ENCODE data around the gene PCSK6.

PCSK6 gene

DNA sequence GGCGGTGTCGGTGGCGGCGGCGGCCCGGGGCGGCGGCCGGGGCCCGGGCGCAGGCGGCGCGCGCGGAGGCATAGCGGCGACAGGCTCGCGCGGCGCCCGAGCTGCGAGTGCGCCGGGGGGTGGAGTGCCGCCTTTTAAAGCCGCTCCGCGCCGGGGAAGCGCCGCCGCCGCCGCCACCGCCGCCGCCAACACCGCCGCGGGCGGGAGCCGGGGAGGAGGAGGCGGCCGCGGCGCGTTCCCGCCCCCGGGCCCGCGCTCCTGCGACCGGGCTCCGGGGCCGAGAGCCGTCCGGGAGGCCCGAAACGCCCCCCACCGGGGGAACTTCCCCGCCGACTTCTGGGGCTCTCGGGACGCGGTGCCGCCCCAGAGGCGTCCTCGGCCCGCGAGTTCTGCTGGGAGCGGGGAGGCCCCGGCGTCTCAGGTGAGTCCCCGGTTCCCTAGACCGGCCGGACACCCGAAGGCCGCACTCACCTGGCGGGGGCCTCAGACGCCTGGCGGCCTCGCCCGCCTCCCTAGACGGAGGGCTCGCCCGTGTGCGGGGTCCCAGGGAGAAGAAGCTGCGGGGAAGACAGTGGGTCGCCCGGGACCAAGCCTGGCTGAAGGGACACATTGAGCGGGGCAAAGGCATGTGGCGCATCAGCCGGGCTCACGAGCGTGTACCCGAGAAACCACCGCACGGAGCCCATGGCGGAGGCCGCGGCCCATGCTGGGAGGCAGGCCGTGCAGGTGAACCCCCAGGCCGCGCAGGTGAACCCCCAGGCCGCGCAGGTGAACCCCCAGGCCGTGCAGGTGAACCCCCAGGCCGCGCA lies at the start of gene PCSK6:
Gene PCSK6, minus strand, starts transcription at position 109 of the 809 bp plus-strand sequence. Its CDS starts 37 bp downstream, at position 72.
- H3K4me3 ChIP-seq (ENCODE audit: low read depth, low read length), result no peak within 1 kb of the TSS
- no peak for DNase-seq (ENCODE audit: low read depth)
- TF ChIP-seq, protein P1, sequence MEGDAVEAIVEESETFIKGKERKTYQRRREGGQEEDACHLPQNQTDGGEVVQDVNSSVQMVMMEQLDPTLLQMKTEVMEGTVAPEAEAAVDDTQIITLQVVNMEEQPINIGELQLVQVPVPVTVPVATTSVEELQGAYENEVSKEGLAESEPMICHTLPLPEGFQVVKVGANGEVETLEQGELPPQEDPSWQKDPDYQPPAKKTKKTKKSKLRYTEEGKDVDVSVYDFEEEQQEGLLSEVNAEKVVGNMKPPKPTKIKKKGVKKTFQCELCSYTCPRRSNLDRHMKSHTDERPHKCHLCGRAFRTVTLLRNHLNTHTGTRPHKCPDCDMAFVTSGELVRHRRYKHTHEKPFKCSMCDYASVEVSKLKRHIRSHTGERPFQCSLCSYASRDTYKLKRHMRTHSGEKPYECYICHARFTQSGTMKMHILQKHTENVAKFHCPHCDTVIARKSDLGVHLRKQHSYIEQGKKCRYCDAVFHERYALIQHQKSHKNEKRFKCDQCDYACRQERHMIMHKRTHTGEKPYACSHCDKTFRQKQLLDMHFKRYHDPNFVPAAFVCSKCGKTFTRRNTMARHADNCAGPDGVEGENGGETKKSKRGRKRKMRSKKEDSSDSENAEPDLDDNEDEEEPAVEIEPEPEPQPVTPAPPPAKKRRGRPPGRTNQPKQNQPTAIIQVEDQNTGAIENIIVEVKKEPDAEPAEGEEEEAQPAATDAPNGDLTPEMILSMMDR (IDR thresholded peaks at IDR 0.05; ENCODE audit: insufficient read depth, low read depth, low read length, missing control alignments), result no peak

DNA sequence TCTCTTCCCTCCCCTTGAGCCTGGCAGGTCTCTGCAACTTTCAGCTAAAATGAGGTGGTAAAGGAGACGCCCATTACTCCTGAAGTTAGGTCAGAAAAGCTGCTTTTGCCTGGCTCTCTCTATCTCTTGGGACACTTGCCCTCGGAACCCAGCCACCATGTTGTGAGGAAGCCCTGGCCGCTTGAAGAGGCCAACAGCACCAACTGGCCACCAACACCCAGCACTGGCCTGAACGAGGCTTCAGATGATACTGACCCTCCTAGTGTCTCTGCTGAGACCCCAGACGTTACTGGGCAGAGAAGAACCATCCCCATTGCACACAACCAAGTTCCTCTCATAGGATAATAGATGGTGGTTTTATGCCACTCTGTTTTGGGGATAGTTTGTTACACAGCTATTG lies 49.5 kb upstream of the PCSK6 start:
- H3K4me3 ChIP-seq (ENCODE audit: low read depth, low read length), result no peak overlapping the region
- TF ChIP-seq, protein P1 (IDR thresholded peaks at IDR 0.05; ENCODE audit: insufficient read depth, low read depth, low read length, missing control alignments), result no peak
- DNase-seq (ENCODE audit: low read depth), result no peak

DNA sequence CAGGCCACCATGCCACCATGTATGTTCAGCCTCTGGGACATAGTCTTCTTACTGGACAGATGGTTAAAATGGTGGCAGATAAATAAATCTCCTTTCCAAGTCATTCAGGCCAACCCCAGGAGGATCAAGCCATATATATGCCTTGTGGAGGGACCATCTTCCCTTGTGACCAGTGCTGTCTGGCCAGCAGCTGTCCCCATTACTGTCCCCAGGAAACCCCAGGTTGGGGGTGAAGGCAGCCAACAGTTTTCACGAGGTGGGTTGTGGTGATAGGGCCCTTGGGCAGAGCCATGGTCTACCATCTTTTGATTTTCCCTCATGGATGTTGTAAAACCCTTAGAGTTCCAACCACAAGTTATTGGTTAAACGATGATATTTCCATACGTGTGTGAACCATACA lies 48.7 kb upstream of the PCSK6 start:
- no peak overlapping the region for H3K4me3 ChIP-seq (ENCODE audit: low read depth, low read length)
- TF ChIP-seq, protein P1 (IDR thresholded peaks at IDR 0.05; ENCODE audit: insufficient read depth, low read depth, low read length, missing control alignments), result no peak
- DNase-seq (ENCODE audit: low read depth), result no peak

DNA sequence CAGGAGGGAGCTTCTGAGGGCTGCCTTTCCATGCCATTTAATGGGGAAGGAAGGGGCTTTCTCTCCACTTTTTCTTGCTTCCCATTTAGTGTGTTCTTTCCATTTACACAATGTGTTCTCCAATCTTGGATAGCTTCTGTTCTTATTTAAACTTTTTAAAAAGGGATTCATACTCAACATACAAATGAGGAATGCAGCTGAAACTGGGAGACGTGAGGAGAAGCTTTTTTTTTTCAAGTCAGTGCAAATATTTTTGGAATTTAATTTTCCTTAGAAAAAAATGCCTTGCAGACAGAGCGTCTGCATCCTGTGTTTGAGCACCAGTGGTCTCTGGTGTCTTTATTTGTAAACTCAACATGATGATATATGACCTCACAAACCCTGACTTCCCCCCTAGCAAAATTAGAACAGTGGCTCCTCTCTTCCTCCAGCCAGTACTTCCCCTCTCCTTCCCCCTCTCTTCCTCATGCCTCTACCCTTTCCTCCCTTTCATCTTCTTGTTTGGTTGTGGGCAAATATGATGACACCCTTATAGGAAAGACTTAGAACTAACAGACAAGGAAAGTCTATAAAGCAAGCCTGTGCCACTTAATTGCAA lies 48.1 kb upstream of the PCSK6 start:
- TF ChIP-seq, protein P1 (IDR thresholded peaks at IDR 0.05; ENCODE audit: insufficient read depth, low read depth, low read length, missing control alignments), result no peak
- DNase-seq (ENCODE audit: low read depth), result no peak
- no peak overlapping the region for H3K4me3 ChIP-seq (ENCODE audit: low read depth, low read length)

DNA sequence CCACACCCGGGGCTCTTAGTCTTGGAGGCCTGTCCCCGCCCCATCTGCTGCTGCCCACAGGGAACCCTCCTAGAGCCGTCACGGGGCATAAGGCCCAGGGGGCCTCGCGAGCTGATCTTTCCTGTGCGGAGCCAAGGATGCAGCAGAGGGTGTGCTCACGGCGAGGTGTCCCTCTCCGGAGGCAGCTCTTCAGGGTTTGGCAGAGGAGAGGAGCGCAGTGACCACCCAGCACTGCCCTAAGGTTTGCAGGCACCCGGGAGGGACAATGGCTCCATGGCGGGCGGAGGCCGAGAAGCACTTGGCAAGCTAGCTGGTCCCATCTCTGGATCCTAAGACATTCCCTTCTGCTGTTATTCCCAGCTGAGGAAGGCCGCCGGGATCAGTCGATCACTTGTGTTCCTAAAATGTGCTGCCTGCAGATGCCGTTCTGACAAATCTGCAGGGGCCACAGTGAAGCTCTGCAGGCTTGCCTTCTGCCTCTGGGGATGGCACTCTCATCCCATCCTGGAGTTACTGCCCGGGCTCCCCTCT lies 47.4 kb upstream of the PCSK6 start:
- TF ChIP-seq, protein P1 (IDR thresholded peaks at IDR 0.05; ENCODE audit: insufficient read depth, low read depth, low read length, missing control alignments), result no peak
- no peak for DNase-seq (ENCODE audit: low read depth)
- no peak overlapping the region for H3K4me3 ChIP-seq (ENCODE audit: low read depth, low read length)

DNA sequence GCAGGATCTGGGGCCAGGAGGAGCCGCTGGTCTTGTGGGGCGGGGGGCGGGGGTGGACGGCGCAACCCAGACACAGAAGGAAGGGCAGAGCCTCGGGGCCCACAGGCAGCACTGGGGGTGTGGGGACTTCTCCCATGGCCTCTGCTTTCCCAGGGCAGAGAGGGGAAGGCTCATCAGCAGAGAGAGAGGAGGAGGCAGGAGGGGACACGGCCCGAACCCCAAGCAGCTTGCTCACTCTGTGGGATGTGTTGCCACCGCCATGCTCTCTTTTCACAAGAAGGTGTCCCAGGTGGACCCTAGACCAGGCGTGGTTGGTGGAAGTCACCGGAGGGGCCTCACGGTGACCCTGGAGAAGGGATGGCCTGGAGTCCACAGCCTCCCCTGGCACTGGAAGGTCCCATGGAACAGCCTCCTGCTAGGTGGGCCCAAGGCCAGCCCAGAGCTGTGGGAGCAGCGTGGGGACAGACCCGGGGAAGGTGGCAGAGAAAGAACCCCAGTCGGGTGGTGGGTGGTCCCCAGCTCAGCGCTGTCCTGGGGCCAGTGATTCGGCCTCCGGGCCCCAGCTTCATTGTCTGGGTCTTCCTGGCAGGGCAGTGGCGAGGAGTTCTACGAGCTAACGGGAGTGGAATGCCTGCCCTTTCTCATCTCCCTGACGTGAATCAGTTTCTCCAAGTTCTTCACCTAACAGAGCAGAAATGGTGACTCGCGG lies 46.8 kb upstream of the PCSK6 start:
- no peak for DNase-seq (ENCODE audit: low read depth)

More for the DNA sequence above, 46.8 kb upstream of the PCSK6 start:
- H3K4me3 ChIP-seq (ENCODE audit: low read depth, low read length), result no peak overlapping the region
- TF ChIP-seq, protein P1 (IDR thresholded peaks at IDR 0.05; ENCODE audit: insufficient read depth, low read depth, low read length, missing control alignments), result no peak
